ENCODE results near the gene DOCK2.
"Not testable (repeated sequence)": the region's sequence is repeated elsewhere in the genome, so short reads cannot be mapped to it uniquely, and the experiment has no call there.

DOCK2 gene

GRCh38 chr5:169832845-169833244 lies 195.8 kb downstream of the DOCK2 start:
- DNase-seq, result no peak

- not testable (repeated sequence) for DNase-seq
Measured at GRCh38 chr5:169833681-169834292, 196.7 kb downstream of the DOCK2 start.

- DNase-seq, result not testable (repeated sequence)
Measured at GRCh38 chr5:169834540-169834939, 197.5 kb downstream of the DOCK2 start.

GRCh38 chr5:169836835-169837536 lies 199.9 kb downstream of the DOCK2 start:
- DNase-seq, result no peak

GRCh38 chr5:169837686-169838085 lies 200.6 kb downstream of the DOCK2 start:
- DNase-seq, result no peak

GRCh38 chr5:169838688-169839087 lies 201.6 kb downstream of the DOCK2 start:
- DNase-seq, result no peak

- DNase-seq, result no peak
Measured at GRCh38 chr5:169840405-169840804, 203.3 kb downstream of the DOCK2 start.

GRCh38 chr5:169842699-169843098 lies 205.6 kb downstream of the DOCK2 start:
- no peak for DNase-seq

GRCh38 chr5:169847519-169847918 lies 210.4 kb downstream of the DOCK2 start:
- DNase-seq, result no peak

GRCh38 chr5:169848271-169848670 lies 211.2 kb downstream of the DOCK2 start:
- no peak for DNase-seq

- DNase-seq, result no peak
Measured at GRCh38 chr5:169848792-169849191, 211.7 kb downstream of the DOCK2 start.

GRCh38 chr5:169850409-169850808 lies 213.3 kb downstream of the DOCK2 start:
- DNase-seq, result no peak

- no peak for DNase-seq
Measured at GRCh38 chr5:169851321-169851850, 214.3 kb downstream of the DOCK2 start.

- DNase-seq, result no peak
Measured at GRCh38 chr5:169856571-169856970, 219.5 kb downstream of the DOCK2 start.

- DNase-seq, result no peak
Measured at GRCh38 chr5:169860585-169860984, 223.5 kb downstream of the DOCK2 start.

- DNase-seq, result no peak
Measured at GRCh38 chr5:169861433-169861832, 224.4 kb downstream of the DOCK2 start.

GRCh38 chr5:169861934-169862333 lies 224.9 kb downstream of the DOCK2 start:
- no peak for DNase-seq

GRCh38 chr5:169862391-169862811 lies 225.3 kb downstream of the DOCK2 start:
- DNase-seq, result no peak

- DNase-seq, result no peak
Measured at GRCh38 chr5:169864483-169864882, 227.4 kb downstream of the DOCK2 start.

- no peak for DNase-seq
Measured at GRCh38 chr5:169867347-169867746, 230.3 kb downstream of the DOCK2 start.

GRCh38 chr5:169869066-169869465 lies 232.0 kb downstream of the DOCK2 start:
- DNase-seq, result no peak

GRCh38 chr5:169870211-169870610 lies 233.1 kb downstream of the DOCK2 start:
- no peak for DNase-seq

- DNase-seq, result no peak
Measured at GRCh38 chr5:169871826-169872490, 234.9 kb downstream of the DOCK2 start.

- peak; percentile 63 for DNase-seq
Measured at GRCh38 chr5:169873642-169874041, 236.6 kb downstream of the DOCK2 start.
